NB4 (cell line): ENCODE results near the gene LDLRAD4.

Source experiments
- DNase-seq: peaks from one replicate; pipeline ENCODE4 v3.0.0; 2010; ENCODE audit warnings: low read depth
- H3K4me3 ChIP-seq: one replicate; pipeline ENCODE4 v1.5.1; 2011; ENCODE audit warnings: mild to moderate bottlenecking, low read depth, low read length, moderate library complexity
- MYC ChIP-seq: IDR thresholded peaks from 2 replicates; pipeline ENCODE4 v1.6.1; 2011; ENCODE audit warnings: low read depth, low read length
- POLR2A ChIP-seq: IDR thresholded peaks from 2 replicates; pipeline ENCODE4 v1.6.1; 2011; ENCODE audit warnings: mild to moderate bottlenecking; ENCODE audit not compliant: insufficient read length; ENCODE audit errors: extremely low read depth
- TF ChIP-seq, protein P1 (sequence below): IDR thresholded peaks from one replicate; pipeline ENCODE4 v1.5.1; 2012; ENCODE audit warnings: low read depth, low read length
- TF ChIP-seq, protein P2 (sequence below): IDR thresholded peaks from 2 replicates; pipeline ENCODE4 v1.6.1; 2011; ENCODE audit warnings: low read depth, low read length

The LDLRAD4 gene

DNA sequence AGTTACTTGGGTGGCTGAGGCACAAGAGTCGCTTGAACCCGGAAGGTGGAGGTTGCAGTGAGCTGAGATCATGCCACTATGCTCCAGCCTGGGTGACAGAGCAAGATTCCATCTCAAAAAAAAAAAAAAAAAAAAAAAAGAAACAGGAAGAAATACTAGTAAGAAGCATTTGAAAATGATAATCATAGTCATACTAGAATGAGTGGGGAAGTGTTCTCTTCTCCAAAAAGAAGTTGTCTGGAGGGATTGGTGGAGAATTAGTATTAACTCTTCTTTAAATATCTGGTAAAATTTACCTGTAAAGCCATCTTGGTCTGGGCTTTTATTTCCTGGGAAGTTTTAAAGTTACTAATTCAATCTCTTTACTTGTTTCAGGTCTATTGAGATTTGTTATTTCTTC is 376.0 kb downstream of the LDLRAD4 start:
- TF ChIP-seq, protein P1, sequence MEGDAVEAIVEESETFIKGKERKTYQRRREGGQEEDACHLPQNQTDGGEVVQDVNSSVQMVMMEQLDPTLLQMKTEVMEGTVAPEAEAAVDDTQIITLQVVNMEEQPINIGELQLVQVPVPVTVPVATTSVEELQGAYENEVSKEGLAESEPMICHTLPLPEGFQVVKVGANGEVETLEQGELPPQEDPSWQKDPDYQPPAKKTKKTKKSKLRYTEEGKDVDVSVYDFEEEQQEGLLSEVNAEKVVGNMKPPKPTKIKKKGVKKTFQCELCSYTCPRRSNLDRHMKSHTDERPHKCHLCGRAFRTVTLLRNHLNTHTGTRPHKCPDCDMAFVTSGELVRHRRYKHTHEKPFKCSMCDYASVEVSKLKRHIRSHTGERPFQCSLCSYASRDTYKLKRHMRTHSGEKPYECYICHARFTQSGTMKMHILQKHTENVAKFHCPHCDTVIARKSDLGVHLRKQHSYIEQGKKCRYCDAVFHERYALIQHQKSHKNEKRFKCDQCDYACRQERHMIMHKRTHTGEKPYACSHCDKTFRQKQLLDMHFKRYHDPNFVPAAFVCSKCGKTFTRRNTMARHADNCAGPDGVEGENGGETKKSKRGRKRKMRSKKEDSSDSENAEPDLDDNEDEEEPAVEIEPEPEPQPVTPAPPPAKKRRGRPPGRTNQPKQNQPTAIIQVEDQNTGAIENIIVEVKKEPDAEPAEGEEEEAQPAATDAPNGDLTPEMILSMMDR: no peak
- DNase-seq: no peak
- no peak overlapping the region for H3K4me3 ChIP-seq

DNA sequence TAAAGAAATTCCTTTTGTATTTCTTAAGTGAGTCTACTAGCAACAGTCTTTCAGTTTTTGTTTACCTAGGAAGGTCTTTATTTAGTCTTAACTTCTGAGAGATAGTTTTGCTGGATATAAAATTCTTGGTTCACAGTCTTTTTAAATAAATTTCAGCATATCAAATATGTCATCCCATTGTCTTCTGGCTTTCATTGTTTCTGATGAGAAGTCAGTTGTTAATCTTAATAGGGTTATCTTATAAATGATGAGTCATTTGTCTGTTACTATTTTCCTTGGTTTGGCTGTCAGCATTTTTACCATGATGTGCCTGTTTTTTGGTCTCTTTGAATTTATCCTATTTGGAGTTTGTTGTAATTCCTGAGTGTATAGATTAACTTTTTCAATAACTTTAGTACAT is 378.5 kb downstream of the LDLRAD4 start:
- TF ChIP-seq POLR2A (no peak), MYC (no peak)
- TF ChIP-seq, protein P2, sequence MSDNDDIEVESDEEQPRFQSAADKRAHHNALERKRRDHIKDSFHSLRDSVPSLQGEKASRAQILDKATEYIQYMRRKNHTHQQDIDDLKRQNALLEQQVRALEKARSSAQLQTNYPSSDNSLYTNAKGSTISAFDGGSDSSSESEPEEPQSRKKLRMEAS: no peak
- TF ChIP-seq, protein P1: no peak
- DNase-seq: no peak
- no peak overlapping the region for H3K4me3 ChIP-seq

DNA sequence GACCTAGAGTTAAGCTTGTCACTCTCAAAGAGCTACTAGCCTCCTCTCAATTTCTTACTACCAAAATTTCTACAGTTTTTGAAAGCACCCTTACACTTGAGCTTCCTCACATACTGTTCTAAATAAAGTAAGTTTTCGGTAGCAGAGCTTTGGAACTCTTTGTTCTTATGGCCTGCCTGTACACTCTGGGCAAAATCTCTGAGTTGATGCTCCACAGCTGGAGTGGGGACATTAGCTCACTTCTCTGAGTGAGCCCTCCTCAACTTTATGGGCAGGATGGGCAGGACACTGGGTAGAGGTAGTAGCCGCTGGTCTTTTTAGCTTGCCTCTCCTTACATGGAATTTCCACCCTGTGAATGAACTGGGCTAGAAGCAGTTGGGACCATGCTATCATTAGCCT is 380.0 kb downstream of the LDLRAD4 start:
- no peak overlapping the region for H3K4me3 ChIP-seq
- TF ChIP-seq, protein P2: no peak
- TF ChIP-seq, protein P1: no peak
- TF ChIP-seq MYC (no peak), POLR2A (no peak)
- no peak for DNase-seq

DNA sequence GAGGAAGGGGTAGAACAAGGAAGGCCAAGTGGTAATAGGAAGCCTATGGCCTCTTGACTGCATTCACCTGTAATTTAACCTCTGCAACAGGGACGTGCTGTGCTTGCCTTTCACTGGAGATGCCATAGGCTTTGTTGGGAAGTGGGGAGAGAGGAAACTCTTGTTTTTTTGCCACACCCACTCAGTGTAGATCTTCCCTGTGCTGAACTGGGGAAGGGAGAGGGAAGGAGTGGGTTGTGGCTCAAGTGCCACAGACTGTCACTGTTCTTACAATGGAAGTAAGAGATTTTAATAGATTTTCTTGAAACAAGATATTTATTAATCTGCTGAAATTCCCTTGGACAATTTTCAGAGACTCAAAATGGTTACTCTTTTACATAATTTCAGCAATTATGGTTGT is 380.5 kb downstream of the LDLRAD4 start:
- no peak for DNase-seq
- TF ChIP-seq, protein P1: no peak
- TF ChIP-seq POLR2A: no peak
- TF ChIP-seq MYC: no peak
- TF ChIP-seq, protein P2: no peak
- H3K4me3 ChIP-seq: no peak overlapping the region

DNA sequence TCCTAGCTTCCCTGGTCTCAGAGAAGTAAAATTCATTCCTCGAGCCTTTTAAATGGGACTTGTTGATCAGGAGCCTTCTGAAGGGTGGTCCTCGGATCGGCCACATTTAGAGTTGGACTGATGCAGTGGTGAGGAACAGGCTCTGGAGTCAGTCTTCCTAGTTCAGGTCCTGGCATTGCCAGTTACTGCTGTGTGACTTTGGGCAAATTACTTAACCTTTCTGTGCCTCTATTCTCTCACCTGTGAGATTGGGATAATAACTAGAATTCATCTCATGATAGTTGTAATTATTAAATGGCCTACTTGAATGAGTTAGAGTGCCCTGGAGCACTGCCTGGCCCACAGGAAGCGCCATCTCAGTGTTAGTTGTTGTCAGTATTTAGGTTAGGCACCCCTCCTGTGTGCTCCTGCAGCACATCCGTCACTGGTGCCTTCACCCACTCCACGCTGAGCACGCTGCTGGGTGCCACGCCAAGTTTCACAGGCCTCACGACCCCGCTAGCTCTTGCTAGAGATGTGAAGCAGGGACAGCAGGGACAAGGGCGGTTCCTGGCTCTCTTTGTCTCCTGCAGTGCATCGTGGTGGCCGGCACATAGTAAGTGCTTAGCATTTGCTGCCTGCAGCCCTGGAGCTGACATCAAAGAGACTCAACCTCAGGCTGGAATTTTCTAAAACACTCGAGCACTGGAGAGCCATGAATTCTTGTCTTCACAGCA is 384.9 kb downstream of the LDLRAD4 start:
- no peak overlapping the region for H3K4me3 ChIP-seq
- no peak for DNase-seq
- TF ChIP-seq MYC: no peak
- no peak for TF ChIP-seq POLR2A
- TF ChIP-seq, protein P1: no peak

DNA sequence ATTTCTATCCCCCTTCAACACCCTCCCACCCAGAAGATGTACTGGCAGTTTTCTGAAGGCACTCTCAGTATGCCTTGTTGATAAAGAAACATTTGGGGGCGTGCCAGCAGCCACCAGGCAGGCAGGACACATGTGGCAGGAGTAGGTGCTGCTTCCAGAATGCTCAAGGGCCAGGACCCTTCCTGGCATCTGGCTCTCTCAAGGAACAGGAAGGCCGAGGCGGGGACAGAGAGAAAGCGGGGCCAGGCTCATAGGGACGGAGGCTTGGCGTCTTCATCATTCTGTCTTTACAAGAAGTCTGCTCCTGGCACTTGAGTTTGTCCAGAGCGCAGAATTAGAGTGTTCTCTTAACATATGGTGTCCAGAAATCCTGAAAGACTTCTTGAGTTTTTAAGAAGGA is 386.2 kb downstream of the LDLRAD4 start:
- TF ChIP-seq, protein P1: no peak
- TF ChIP-seq POLR2A: no peak
- no peak for TF ChIP-seq MYC
- TF ChIP-seq, protein P2: no peak

More for the DNA sequence above, 386.2 kb downstream of the LDLRAD4 start:
- DNase-seq: no peak
- no peak overlapping the region for H3K4me3 ChIP-seq
